NCI-H2107 treated with DMSO at 0.1 percent for 48 hours (cell line): ENCODE measurements around the gene COX7A1.
"Not testable (repeated sequence)": the region's sequence is repeated elsewhere in the genome, so short reads cannot be mapped to it uniquely, and the experiment has no call there.

Experiments used
- DNase-seq: peaks from one replicate; lab custom pipeline; 2025; ENCODE audit not compliant: unreplicated experiment; lab: John Stamatoyannopoulos, UW

The COX7A1 gene

GRCh38 chr19:36142046-36142445 is 10.2 kb downstream of the COX7A1 start:
- DNase-seq = no peak

GRCh38 chr19:36141039-36141927 is 11.0 kb downstream of the COX7A1 start:
- DNase-seq = peak; percentile 72

DNA sequence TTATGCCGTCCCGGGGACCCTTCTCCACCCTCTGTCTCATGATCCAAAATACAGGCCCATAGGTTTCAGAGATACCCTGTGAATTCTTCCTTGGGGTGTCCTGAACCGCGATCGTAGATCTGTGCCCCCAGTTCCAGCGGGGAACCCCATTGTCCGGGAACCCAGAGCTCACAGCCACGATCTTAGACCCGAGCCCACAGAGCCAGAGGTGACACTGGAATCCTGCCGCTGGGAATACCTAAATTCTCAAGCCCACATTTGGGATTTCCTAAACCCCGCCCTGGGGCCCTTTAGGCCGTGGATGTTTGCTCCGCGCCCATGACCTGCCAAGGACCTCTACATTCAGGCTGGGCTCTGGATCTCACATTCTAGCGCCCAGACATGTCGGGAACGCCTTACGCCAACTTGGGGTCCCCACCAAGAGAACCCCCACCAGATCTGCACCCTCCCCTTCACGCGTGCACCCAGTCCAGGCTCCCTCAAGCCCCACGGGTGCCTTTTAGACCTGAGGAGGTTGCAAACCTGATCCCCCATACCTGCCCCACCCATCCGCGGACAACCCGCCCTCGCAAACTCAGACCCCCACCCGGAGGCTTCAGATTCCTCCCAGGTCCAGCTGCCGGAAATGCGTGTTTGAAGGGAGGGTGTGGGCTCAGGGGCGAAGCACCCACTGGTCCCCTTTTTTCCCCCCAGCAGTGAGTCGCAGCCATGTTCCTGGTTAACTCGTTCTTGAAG is 11.8 kb downstream of the COX7A1 start:
- DNase-seq = peak; percentile 46

DNA sequence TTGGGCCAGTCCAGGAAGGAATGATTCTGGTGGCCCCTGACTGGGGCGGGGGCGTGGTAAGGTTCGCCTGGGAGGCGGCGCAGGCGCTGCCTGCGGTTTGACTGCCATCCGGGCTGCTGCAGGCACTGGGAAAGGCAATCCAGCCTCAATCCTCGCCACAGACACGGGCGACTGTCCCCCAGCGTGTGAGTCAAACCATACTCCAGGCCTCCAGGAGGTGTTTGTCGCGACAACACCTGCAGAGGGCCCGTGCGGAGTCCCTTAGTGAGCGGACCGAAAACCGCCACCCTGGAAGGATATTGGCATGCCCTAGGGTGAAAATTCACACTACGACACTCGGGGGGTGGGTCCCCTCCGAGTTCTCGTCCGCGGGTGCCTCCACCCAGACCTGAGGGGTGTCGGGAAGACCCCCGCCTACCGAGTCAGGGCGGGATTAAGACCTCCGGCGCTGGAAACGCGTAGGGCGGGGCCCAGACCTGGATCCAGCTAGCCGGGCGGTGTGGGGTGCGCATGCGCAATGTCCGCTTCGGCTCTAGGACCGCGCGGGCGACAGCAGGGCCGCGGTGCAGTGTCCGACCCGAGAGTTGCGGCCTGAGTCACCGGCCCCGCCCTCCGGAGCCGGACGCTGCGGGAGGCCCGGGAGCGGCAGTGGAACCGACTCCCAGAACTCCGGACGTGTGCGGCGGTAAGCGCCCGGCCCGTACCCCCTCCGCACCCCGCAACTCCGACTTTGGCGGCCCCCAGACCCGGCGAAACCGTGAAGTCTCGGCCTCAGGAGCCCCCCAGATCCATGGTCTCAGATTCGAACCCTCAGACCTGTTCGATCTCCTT is 12.6 kb downstream of the COX7A1 start, which contains the start of gene CAPNS1:
Gene CAPNS1 (plus strand): TSS at position 594 of the 831 bp plus-strand sequence. CDS start 946 bp downstream, outside the sequence.
- DNase-seq = peak; percentile 85

DNA sequence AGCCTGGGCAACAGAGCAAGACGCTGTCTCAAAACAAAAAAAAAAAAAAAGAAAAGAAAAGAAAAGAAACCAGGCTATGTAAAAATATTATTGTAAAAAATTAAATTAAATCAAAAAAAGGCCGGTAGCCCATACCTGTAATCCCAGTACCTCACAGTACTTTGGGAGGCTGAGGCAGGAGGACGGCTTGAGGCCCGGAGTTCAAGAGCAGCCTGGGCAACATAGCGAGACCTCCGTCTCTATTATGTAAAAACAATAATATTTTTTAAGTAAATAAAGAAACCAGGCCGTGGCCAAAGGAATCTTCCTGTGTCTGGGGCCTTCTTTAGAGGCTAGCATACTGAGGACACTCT is 13.2 kb downstream of the COX7A1 start:
- DNase-seq = no peak

DNA sequence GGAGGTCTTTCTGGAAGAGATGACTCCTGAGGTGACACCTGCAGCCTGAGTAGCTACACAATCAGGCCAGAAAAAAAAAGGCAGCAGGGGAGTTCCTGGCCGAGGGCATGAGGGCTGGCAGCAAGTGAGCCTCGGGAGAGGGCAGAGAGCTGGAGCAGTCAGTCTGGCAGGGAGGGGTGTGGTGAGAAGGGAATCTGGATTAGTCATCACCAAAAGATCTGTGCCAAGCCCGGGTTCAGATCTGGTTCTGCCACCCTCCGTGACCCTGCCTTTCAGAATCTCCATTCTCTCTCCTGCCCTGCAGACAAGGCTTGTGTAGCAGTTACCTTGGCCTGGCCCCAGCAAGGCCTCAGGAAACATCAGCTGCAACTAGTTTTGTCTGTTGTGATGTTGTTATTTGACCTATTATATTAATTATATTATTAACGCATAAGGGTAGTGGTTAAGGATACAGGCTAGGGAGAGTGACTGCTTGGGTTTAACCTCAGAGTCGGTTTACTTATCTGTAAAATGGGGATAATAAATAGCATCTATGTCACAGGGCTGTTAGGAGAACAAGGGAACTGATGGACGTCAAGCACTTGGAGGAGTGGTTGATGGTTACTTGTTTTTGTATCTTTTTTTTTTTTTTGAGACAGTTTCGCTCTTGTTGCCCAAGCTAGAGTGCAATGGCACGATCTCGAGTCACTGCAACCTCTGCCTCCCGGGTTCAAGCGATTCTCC is 15.1 kb downstream of the COX7A1 start:
- DNase-seq = no peak

DNA sequence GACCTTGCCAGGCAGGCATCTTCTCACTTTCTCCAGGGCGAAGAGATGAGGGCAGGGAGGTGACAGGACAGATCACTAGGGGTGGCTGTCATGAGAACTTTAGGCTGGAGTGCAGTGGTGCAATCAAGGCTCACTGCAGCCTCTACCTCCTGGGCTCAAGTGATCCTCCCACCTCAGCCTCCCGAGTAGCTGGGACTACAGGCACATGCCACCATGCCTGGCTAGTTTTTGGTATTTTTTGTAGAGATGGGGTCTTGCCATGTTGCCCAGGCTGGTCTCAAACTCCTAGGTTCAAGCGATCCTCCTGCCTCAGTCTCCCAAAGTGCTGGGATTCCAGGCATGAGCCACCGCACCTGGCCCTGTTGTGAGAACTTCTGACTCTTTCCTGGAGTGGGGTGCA is 17.4 kb downstream of the COX7A1 start:
- DNase-seq = not testable (repeated sequence)

DNA sequence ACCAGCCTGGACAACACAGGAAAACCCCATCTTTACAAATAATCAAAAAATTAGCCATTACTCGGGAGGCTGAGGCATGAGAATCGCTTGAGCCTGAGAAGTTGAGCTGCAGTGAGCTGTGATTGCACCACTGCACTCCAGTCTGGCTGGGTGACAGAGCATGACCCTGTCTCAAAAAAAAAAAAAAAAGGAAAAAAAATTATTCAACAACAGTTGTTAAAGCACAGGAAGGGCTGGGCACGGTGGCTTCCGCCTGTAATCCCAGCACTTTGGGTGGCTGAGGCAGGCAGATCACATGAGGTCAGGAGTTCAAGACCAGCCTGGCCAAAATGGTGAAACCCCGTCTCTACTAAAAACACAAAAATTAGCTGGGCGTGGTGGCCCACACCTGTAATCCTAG is 21.0 kb downstream of the COX7A1 start:
- DNase-seq = not testable (repeated sequence)

DNA sequence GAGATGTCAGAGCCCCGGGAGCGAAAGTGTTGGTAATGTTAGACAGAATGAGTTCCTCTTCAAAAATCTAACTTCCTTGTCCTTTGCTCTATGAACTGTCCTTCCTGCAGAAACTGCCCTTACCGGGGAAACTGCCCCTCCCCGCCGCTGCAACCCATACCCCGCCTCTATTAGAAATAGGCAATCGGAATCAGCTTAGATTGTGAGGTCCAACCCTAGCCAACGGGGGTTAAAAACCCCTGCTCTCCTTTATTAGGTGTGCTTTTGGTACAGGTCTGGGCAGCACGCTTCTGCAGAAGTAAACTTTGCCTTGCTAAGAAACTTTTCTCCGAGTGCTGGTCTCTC is 23.9 kb downstream of the COX7A1 start:
- DNase-seq = no peak

DNA sequence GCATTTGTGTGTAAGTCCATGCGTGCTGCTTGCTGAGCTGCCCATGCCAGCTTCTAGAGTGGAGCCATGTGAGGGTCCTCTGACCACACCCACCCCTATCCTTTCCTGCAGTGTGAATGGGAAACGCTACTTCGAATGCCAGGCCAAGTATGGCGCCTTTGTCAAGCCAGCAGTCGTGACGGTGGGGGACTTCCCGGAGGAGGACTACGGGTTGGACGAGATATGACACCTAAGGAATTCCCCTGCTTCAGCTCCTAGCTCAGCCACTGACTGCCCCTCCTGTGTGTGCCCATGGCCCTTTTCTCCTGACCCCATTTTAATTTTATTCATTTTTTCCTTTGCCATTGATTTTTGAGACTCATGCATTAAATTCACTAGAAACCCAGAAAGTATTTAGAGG is 26.7 kb downstream of the COX7A1 start:
- no peak for DNase-seq

GRCh38 chr19:36121486-36122124 is 30.6 kb downstream of the COX7A1 start:
- no peak for DNase-seq

- no peak for DNase-seq
These were observed 31.3 kb downstream of the COX7A1 start for GRCh38 chr19:36120984-36121358.

DNA sequence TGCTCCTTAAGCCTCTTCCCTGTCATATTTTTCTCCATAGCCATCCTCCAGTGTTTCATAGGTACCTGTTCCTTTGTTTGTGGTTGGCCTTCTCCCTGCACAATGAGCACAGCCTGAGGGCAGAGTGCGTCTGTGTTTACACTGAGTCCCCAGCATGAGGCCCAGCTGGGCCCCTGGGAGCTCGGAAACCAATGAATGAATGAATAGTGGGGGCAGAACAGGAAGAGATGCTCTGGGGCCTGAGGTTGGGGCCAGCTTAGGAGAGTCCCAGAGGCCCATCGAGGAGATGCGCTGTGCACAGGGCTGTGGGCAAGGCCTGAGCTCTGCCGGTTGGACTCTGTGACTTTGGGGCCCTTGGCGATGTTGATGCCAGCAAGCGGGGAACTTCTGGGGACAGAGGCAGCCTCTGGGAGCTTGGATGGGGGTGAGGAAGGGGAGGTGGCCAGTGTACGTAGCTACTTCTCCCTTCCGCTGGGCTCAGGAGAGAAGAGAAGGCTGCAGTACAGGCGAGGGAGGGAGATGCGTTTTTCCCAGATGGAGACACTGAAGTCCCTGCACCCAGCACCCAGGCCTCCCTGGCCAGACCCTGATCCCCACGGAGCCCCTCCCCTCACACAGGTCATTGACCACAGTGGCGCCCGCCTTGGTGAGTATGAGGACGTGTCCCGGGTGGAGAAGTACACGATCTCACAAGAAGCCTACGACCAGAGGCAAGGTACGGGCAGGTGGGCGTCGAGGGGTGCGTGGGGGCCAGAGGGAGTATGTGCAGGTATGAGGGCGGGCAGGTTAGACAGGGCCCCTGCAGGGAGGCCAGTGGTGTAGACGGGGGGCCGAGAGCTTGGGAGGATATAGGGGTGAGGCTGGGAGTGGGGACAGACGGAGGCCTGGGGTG is 31.9 kb downstream of the COX7A1 start:
- no peak for DNase-seq

DNA sequence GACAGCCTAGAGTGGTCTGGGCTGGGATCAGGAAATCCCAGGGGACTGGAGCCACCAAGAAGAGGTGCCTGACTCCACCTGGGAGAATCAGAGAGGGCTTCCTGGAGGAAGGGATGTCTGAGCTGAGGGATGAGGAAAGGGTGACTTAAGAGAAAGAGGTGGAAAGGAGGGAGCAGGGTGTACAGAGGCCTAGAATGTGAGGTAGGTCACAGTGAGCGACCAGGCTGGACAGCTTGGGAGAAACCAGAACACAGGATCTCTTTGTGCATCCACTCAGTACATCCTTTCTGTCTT is 36.0 kb downstream of the COX7A1 start:
- no peak for DNase-seq

- peak; percentile 17 for DNase-seq
These were observed 36.5 kb downstream of the COX7A1 start, which contains the start of gene TBCB for GRCh38 chr19:36115453-36116343. TBCB (plus strand) TSS chr19:36115468; CDS start chr19:36115561, 93 bp downstream.

DNA sequence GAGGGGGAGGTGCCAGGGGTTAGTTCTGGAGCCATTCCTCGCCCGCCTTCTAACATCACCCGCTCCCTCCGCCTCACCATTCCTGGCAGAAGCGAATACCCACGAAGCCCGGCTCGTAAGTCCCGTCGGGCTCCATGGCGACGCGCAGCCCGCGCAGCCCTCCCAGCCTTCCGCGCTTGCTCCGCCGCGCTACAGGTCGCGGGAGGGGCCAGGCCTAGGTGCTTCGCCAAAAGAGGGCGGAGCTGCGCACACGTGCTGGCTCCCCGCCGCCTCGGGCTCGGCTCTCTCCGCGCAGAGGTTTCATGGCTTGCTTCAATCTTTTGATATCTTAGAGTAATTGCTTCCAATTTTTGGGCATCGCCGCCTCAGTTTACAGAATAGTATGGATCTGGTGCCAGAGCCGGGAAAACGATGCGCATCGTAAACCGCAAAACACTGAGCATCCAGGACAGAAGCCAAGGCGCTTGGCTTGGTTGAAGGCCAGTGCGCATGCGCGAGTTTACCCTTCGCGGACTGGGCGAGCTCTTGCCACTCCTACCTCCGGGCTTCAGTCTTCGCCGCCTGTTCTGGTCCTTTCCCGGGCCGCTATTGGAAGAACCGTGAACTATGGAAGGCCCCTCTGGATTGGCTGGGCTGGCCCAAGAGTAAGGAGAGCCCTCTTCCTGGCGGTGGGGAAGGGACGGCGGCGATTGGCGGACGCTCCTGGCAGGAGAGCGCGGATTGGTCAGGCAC is 37.4 kb downstream of the COX7A1 start, which contains the start of gene POLR2I:
Gene POLR2I (minus strand): TSS at position 155 of the 732 bp plus-strand sequence. CDS start 19 bp downstream, at position 136.
- DNase-seq = peak; percentile 98

GRCh38 chr19:36113894-36114720 is 38.1 kb downstream of the COX7A1 start:
- peak; percentile 21 for DNase-seq
